ENCODE results near the gene ARSK.
"Not testable (repeated sequence)": the region's sequence is repeated elsewhere in the genome, so short reads cannot be mapped to it uniquely, and the experiment has no call there.

- TF ChIP-seq RAD21 (IDR thresholded peaks at IDR 0.05; ENCODE audit: low read length); POLR2A (IDR thresholded peaks at IDR 0.05; ENCODE audit: low read depth, low read length); CTCF (conservative IDR thresholded peaks at IDR 0.05; ENCODE audit: low read depth, low read length); CEBPB (IDR thresholded peaks at IDR 0.05; ENCODE audit: low read depth, low read length); MAZ (IDR thresholded peaks at IDR 0.05; ENCODE audit: borderline replicate concordance, low read depth, low read length): not testable (repeated sequence)
Measured at GRCh38 chr5:95646226-95646568, 91.3 kb downstream of the ARSK start.
